Right lung (tissue), 5 donors: ENCODE data around the gene MYL7. TPM values are rescaled to one million over a fixed set of nuclear protein-coding genes. Genes with fewer than 3 reads are reported as not detected.
A peak's percentile ranks its signal among the peaks of the same experiment; 100 is the strongest.

Source experiments
- DNase-seq, 2 donors: peaks; one replicate each; pipeline ENCODE4 v3.0.0-alpha.2; 2013
- polyA plus RNA-seq, 5 donors: library from polyadenylated mRNA; unstranded; fragments of 120-200 nt; gene quantifications; one replicate each; pipeline versions ENCODE4 v1.2.1 to v1.2.3, GENCODE V29; 2013; ENCODE audit warnings: inconsistent platforms in 1 of 5, low replicate concordance in 1 of 5; ENCODE audit not compliant: insufficient read length in 5 of 5, insufficient read depth in 1 of 5

Gene MYL7
- polyA plus RNA-seq, 5 donors, result 0.39 to 1.4 (median 0.90) TPM

GRCh38 chr7:44150966-44151941, 10.1 kb upstream of the MYL7 start:
- DNase-seq, result no peak

GRCh38 chr7:44150466-44150832, 9.3 kb upstream of the MYL7 start:
- DNase-seq, result no peak

- DNase-seq, result peak in 1 of 2 donors; percentile 7
These were observed 8.7 kb upstream of the MYL7 start for GRCh38 chr7:44149571-44150465.

- no peak for DNase-seq
These were observed 7.9 kb upstream of the MYL7 start for GRCh38 chr7:44148961-44149536.

GRCh38 chr7:44148166-44148565, 7.0 kb upstream of the MYL7 start:
- peak; percentile 45 to 51 for DNase-seq

- peak; percentile 85 to 87 for DNase-seq
These were observed 6.2 kb upstream of the MYL7 start for GRCh38 chr7:44147026-44147991.

GRCh38 chr7:44145969-44146911, 5.1 kb upstream of the MYL7 start:
- DNase-seq, result peak; percentile 72 to 76

- DNase-seq, result no peak
These were observed 4.4 kb upstream of the MYL7 start for GRCh38 chr7:44145479-44145968.

- no peak for DNase-seq
These were observed 3.9 kb upstream of the MYL7 start for GRCh38 chr7:44144968-44145478.

- DNase-seq, result no peak
These were observed 3.4 kb upstream of the MYL7 start for GRCh38 chr7:44144426-44144967.

GRCh38 chr7:44143646-44144250, 2.6 kb upstream of the MYL7 start:
- no peak for DNase-seq

GRCh38 chr7:44142028-44142427, 896 bp upstream of the MYL7 start:
- no peak for DNase-seq

GRCh38 chr7:44140341-44140740, 791 bp downstream of the MYL7 start:
- no peak for DNase-seq

- DNase-seq, result no peak
These were observed 1.7 kb downstream of the MYL7 start for GRCh38 chr7:44139311-44140010.

GRCh38 chr7:44138698-44139097, 2.4 kb downstream of the MYL7 start:
- DNase-seq, result no peak

GRCh38 chr7:44136731-44137130, 4.4 kb downstream of the MYL7 start:
- no peak for DNase-seq

GRCh38 chr7:44134943-44135628, 6.0 kb downstream of the MYL7 start:
- no peak for DNase-seq
